Loucy (cell line): Measurements from ENCODE around the gene RUNX1.

Experiments used
- H2AFZ ChIP-seq: fragments of 200-600 bp; sonication (generic); 2 replicates; pipeline ENCODE4 v1.6.0; 2016; ENCODE audit warnings: antibody characterized with exemption, mild to moderate bottlenecking, low read length, moderate library complexity
- H3F3A ChIP-seq: fragments of 200-600 bp; 2 replicates; pipeline ENCODE4 v1.6.0; 2016; ENCODE audit warnings: antibody characterized with exemption, low read depth, mild to moderate bottlenecking
- H3K27me3 ChIP-seq: fragments of 200-600 bp; sonication (generic); 2 replicates; pipeline ENCODE4 v1.6.1; 2014; ENCODE audit warnings: low read length, mild to moderate bottlenecking; ENCODE audit not compliant: insufficient read depth, poor library complexity, severe bottlenecking
- H3K36me3 ChIP-seq: fragments of 200-600 bp; sonication (generic); 2 replicates; pipeline ENCODE4 v1.6.1; 2016; ENCODE audit warnings: low read length; ENCODE audit not compliant: insufficient read depth
- H3K4me1 ChIP-seq: fragments of 200-600 bp; sonication (generic); 2 replicates; pipeline ENCODE4 v1.5.1; 2014; ENCODE audit warnings: low read length, mild to moderate bottlenecking; ENCODE audit not compliant: insufficient read depth, poor library complexity, severe bottlenecking
- H3K4me2 ChIP-seq: fragments of 200-600 bp; sonication (generic); 2 replicates; pipeline ENCODE4 v1.6.0; 2014; ENCODE audit warnings: antibody characterized with exemption, low read length, low read depth, mild to moderate bottlenecking; ENCODE audit not compliant: poor library complexity, severe bottlenecking
- H3K4me3 ChIP-seq: fragments of 200-600 bp; sonication (generic); 2 replicates; pipeline ENCODE4 v1.5.1; 2014; ENCODE audit warnings: low read length, mild to moderate bottlenecking, mixed read lengths; ENCODE audit not compliant: poor library complexity, severe bottlenecking
- H3K79me2 ChIP-seq: fragments of 200-600 bp; sonication (generic); 2 replicates; pipeline ENCODE4 v1.6.1; 2014; ENCODE audit warnings: low read length; ENCODE audit not compliant: insufficient read depth
- H3K9ac ChIP-seq: fragments of 200-600 bp; sonication (generic); 2 replicates; pipeline ENCODE4 v1.6.0; 2014; ENCODE audit warnings: mild to moderate bottlenecking, low read depth, low read length, moderate library complexity; ENCODE audit not compliant: poor library complexity, severe bottlenecking
- H3K9me2 ChIP-seq: fragments of 200-600 bp; sonication (generic); replicated peaks from 2 replicates; pipeline ENCODE4 v1.6.1; 2016; ENCODE audit warnings: low read depth, low read length, mixed read lengths
- H3K9me3 ChIP-seq: fragments of 200-600 bp; sonication (generic); 2 replicates; pipeline ENCODE4 v1.6.1; 2014; ENCODE audit warnings: mild to moderate bottlenecking, antibody characterized with exemption, low read length, low read depth; ENCODE audit not compliant: insufficient read depth
- H4K20me1 ChIP-seq: fragments of 200-600 bp; sonication (generic); 2 replicates; pipeline ENCODE4 v1.6.0; 2014; ENCODE audit warnings: antibody characterized with exemption, low read length, mild to moderate bottlenecking; ENCODE audit not compliant: insufficient read depth, poor library complexity, severe bottlenecking
- CTCF ChIP-seq: fragments of 200-600 bp; sonication (generic); conservative IDR thresholded peaks from 2 replicates; pipeline ENCODE4 v1.5.1; 2014; ENCODE audit warnings: mild to moderate bottlenecking, antibody characterized with exemption, low read length
- EZH2phosphoT487 ChIP-seq: fragments of 200-600 bp; IDR thresholded peaks from 2 replicates; pipeline ENCODE4 v1.6.1; 2018; ENCODE audit warnings: antibody characterized with exemption, mild to moderate bottlenecking, moderate library complexity, borderline replicate concordance

The RUNX1 gene

DNA sequence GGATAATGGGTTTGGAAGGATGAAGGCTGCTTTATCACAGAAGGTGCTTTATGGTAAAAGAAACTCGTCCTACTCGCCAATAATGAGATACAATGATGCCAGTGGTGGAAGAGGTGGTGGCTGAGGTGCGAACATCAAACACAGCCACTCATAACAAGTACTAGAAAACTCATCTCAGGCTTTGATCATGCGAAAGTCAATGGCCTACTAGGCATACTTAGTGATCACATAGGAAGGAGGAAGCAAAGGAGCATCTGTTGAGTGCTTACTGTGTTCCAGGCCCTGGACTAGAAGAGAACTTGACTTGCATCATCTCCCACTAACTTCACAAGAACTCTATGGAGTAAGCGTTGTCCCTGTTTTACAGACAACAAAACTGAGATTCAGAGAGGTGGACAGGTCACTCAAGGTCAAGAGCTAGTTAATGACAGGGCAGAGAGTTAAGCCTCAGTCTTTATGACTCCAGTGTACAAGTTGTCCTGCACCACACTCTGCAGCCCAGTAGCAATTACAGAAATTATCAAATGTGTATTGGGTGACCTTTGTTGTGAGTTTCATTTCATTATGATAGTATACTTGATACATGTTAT is 33.6 kb downstream of the RUNX1 start:
- H3K9me3 ChIP-seq, result no peaks in the 10 kb centered on the region
- H4K20me1 ChIP-seq, result peaks cover 28% of the 10 kb centered on the region
- H3K9ac ChIP-seq, result peak overlapping the region; percentile 29
- H3K36me3 ChIP-seq, result peaks cover 55% of the 10 kb centered on the region; the same call in 1 of the 2 replicates
- H3K27me3 ChIP-seq, result no peaks in the 10 kb centered on the region
- peak overlapping the region; percentile 17 for H3K4me2 ChIP-seq
- H3F3A ChIP-seq, result peaks cover 23% of the 10 kb centered on the region
- TF ChIP-seq EZH2phosphoT487 (no peak), CTCF (no peak)
- no peaks in the 10 kb centered on the region for H3K9me2 ChIP-seq
- peaks cover 90% of the 10 kb centered on the region for H3K4me1 ChIP-seq
- H2AFZ ChIP-seq, result no peak overlapping the region
- H3K79me2 ChIP-seq, result peaks cover 94% of the 10 kb centered on the region
- no peak overlapping the region for H3K4me3 ChIP-seq

DNA sequence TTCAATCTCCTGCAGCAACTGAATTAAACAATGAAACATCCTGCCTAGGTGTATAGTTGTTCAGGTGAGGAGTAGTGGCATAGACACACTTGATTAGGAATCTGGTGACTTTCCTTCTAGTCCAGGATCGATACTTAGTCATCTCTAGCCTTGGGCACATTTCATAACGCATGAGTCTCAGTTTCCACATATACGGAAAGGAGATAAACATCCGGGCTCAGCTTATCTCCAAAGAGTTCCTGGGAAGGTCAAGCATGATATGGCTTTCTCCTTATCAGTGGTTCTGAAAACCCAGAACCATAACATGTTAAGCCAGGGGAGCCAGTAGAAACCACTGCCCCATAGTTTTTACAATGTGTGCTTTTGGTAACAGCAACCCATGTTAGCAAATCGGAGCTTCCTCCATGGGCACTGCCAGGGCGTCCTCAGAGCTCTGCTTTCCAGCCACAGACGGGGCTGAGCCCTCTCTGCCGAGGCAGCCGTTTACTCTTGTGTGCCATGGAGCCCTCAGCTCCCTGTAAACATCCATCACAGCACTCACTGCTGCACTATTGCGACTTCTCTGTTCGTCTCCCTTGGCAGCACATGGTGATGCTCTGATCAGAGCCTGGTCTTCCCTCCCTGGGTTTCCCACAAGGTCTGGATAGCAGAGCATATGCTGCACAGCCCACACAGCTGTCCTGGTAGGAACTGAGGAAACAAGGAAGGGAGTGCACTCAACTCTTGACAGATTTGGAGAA is 34.6 kb downstream of the RUNX1 start:
- Histone ChIP-seq H3K9ac (peak overlapping the region; percentile 81), H3K4me2 (peak overlapping the region; percentile 5), H3K4me3 (no peak overlapping the region), H3K9me2 (no peaks in the 10 kb centered on the region), H3K4me1 (peaks cover 92% of the 10 kb centered on the region), H3K79me2 (peaks cover 94% of the 10 kb centered on the region), H3F3A (peaks cover 23% of the 10 kb centered on the region), H2AFZ (no peak overlapping the region), H4K20me1 (peaks cover 20% of the 10 kb centered on the region), H3K9me3 (no peaks in the 10 kb centered on the region), H3K27me3 (no peaks in the 10 kb centered on the region), H3K36me3 (peaks cover 53% of the 10 kb centered on the region; the same call in 1 of the 2 replicates)
- TF ChIP-seq CTCF (no peak), EZH2phosphoT487 (no peak)

- Histone ChIP-seq H3F3A (peaks cover 23% of the 10 kb centered on the region), H3K9ac (peak overlapping the region; percentile 82), H3K4me1 (peaks cover 97% of the 10 kb centered on the region), H3K27me3 (no peaks in the 10 kb centered on the region), H3K9me3 (no peaks in the 10 kb centered on the region), H3K4me3 (peak overlapping the region; percentile 66), H4K20me1 (peaks cover 13% of the 10 kb centered on the region), H3K4me2 (peak overlapping the region; percentile 85), H2AFZ (no peak overlapping the region), H3K9me2 (no peaks in the 10 kb centered on the region), H3K79me2 (peaks cover 94% of the 10 kb centered on the region), H3K36me3 (peaks cover 62% of the 10 kb centered on the region; the same call in 1 of the 2 replicates)
- no peak for TF ChIP-seq EZH2phosphoT487
- TF ChIP-seq CTCF, result no peak
Measured at GRCh38 chr21:35011681-35012080, 37.4 kb downstream of the RUNX1 start.
